Endothelial cell (in vitro differentiated cells): ENCODE data around the gene SECTM1. TPM values are rescaled to one million over a fixed set of nuclear protein-coding genes. Genes with fewer than 3 reads are reported as not detected.

Experiments used
- DNase-seq: peaks from one replicate; pipeline ENCODE4 v3.0.0; 2021; ENCODE audit warnings: low spot score
- H3K27ac Mint-ChIP-seq: one replicate; pipeline ENCODE4 v1.8.0; 2021; ENCODE audit warnings: mixed read lengths, inconsistent platforms; ENCODE audit not compliant: unreplicated experiment
- H3K27me3 Mint-ChIP-seq: one replicate; pipeline ENCODE4 v1.8.0; 2021; ENCODE audit warnings: mild to moderate bottlenecking, moderate library complexity, mixed read lengths, inconsistent platforms; ENCODE audit not compliant: unreplicated experiment
- H3K36me3 Mint-ChIP-seq: one replicate; pipeline ENCODE4 v1.8.0; 2021; ENCODE audit warnings: mild to moderate bottlenecking, low read depth, mixed read lengths, inconsistent platforms; ENCODE audit not compliant: unreplicated experiment
- H3K4me1 Mint-ChIP-seq: one replicate; pipeline ENCODE4 v1.8.0; 2021; ENCODE audit warnings: mild to moderate bottlenecking, mixed read lengths, inconsistent platforms; ENCODE audit not compliant: unreplicated experiment
- H3K4me3 Mint-ChIP-seq: one replicate; pipeline ENCODE4 v1.8.0; 2021; ENCODE audit warnings: mild to moderate bottlenecking, mixed read lengths, inconsistent platforms; ENCODE audit not compliant: unreplicated experiment
- H3K9me3 Mint-ChIP-seq: one replicate; pipeline ENCODE4 v1.8.0; 2021; ENCODE audit warnings: mixed read lengths, inconsistent platforms; ENCODE audit not compliant: unreplicated experiment
- CTCF ChIP-seq: fragments of 200-600 bp; sonication (generic); IDR thresholded peaks from one replicate; pipeline ENCODE4 v1.5.0; 2021; ENCODE audit warnings: antibody characterized with exemption; ENCODE audit not compliant: unreplicated experiment
- total RNA-seq: library from RNA; stranded (reverse); fragmentation: NEBNext Ultra II Directional; extraction: Animal tissue kit (Norgen Biotek cat#: 25700); gene quantifications from one replicate; pipeline ENCODE4 v1.2.1, GENCODE V29; 2021; ENCODE audit not compliant: unreplicated experiment

Gene SECTM1
- total RNA-seq, 1 donor from 2014 or later, result not detected

GRCh38 chr17:82295472-82295814, 38.1 kb downstream of the SECTM1 start:
- Mint-ChIP-seq H3K9me3 (no peaks in the 10 kb centered on the region), H3K4me3 (no peak overlapping the region), H3K4me1 (no peaks in the 10 kb centered on the region), H3K27me3 (peaks cover 6% of the 10 kb centered on the region), H3K36me3 (no peaks in the 10 kb centered on the region), H3K27ac (no peak overlapping the region)
- DNase-seq, result no peak
- no peak for TF ChIP-seq CTCF

GRCh38 chr17:82294064-82294773, 39.3 kb downstream of the SECTM1 start:
- no peak for TF ChIP-seq CTCF
- no peaks in the 10 kb centered on the region for H3K9me3 Mint-ChIP-seq
- DNase-seq, result no peak
- H3K4me1 Mint-ChIP-seq, result no peaks in the 10 kb centered on the region
- no peak overlapping the region for H3K27ac Mint-ChIP-seq
- H3K27me3 Mint-ChIP-seq, result no peaks in the 10 kb centered on the region
- H3K4me3 Mint-ChIP-seq, result peak overlapping the region; percentile 33
- H3K36me3 Mint-ChIP-seq, result no peaks in the 10 kb centered on the region

- Mint-ChIP-seq H3K4me1 (no peaks in the 10 kb centered on the region), H3K27me3 (peaks cover 2% of the 10 kb centered on the region), H3K27ac (peak overlapping the region; percentile 81), H3K36me3 (peaks cover 4% of the 10 kb centered on the region), H3K4me3 (peak overlapping the region; percentile 92), H3K9me3 (no peaks in the 10 kb centered on the region)
- TF ChIP-seq CTCF, result no peak
- peak; percentile 92 for DNase-seq
Observed at GRCh38 chr17:82292251-82293154, 41.1 kb downstream of the SECTM1 start.

- H3K9me3 Mint-ChIP-seq, result no peaks in the 10 kb centered on the region
- no peak for DNase-seq
- no peaks in the 10 kb centered on the region for H3K4me1 Mint-ChIP-seq
- H3K27ac Mint-ChIP-seq, result no peak overlapping the region
- H3K27me3 Mint-ChIP-seq, result peaks cover 2% of the 10 kb centered on the region
- peak overlapping the region; percentile 32 for H3K4me3 Mint-ChIP-seq
- H3K36me3 Mint-ChIP-seq, result peaks cover 4% of the 10 kb centered on the region
- TF ChIP-seq CTCF, result no peak
Observed at GRCh38 chr17:82291582-82292250, 41.9 kb downstream of the SECTM1 start.
